NB4 (cell line): Measurements from ENCODE around the gene FOXP2.

Experiments
- MAX ChIP-seq: IDR thresholded peaks from 2 replicates; pipeline ENCODE4 v1.6.1; 2011; ENCODE audit warnings: low read depth, low read length
- POLR2A ChIP-seq: IDR thresholded peaks from 2 replicates; pipeline ENCODE4 v1.6.1; 2011; ENCODE audit warnings: mild to moderate bottlenecking; ENCODE audit not compliant: insufficient read length; ENCODE audit errors: extremely low read depth
- TF ChIP-seq, protein P1 (sequence below): IDR thresholded peaks from one replicate; pipeline ENCODE4 v1.5.1; 2012; ENCODE audit warnings: low read depth, low read length

GRCh38 chr7:114663502-114663901 is 248.9 kb downstream of the FOXP2 start:
- TF ChIP-seq, protein P1, sequence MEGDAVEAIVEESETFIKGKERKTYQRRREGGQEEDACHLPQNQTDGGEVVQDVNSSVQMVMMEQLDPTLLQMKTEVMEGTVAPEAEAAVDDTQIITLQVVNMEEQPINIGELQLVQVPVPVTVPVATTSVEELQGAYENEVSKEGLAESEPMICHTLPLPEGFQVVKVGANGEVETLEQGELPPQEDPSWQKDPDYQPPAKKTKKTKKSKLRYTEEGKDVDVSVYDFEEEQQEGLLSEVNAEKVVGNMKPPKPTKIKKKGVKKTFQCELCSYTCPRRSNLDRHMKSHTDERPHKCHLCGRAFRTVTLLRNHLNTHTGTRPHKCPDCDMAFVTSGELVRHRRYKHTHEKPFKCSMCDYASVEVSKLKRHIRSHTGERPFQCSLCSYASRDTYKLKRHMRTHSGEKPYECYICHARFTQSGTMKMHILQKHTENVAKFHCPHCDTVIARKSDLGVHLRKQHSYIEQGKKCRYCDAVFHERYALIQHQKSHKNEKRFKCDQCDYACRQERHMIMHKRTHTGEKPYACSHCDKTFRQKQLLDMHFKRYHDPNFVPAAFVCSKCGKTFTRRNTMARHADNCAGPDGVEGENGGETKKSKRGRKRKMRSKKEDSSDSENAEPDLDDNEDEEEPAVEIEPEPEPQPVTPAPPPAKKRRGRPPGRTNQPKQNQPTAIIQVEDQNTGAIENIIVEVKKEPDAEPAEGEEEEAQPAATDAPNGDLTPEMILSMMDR = peak; percentile 16
- no peak for TF ChIP-seq POLR2A
- TF ChIP-seq MAX = no peak
